ENCODE results near the gene PACRG. TPM values are rescaled to one million over a fixed set of nuclear protein-coding genes. Genes with fewer than 3 reads are reported as not detected.

Gene PACRG
- total RNA-seq, 1 donor from 2014 or later: under 0.01 TPM

DNA sequence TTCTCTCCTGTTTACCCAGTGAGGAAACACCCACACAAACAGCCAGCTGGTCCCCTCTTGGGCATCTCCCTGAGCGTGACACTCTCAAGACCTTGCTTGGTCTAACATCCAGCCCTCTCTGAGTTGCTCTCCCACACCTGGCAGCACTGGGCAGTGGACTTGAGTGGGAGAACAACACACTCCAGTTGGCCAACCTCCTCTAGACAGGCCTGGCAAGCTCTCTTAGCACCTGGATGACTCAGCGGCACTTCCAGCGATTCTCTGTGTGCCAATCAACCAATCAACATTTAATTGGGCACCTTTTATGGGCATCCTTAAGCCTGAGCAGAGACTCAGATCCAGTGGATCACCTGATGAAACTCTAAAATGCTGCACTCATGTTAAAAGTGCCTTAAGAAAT lies 610.2 kb downstream of the PACRG start:
- no peaks in the 10 kb centered on the region for H3K27me3 ChIP-seq (ENCODE audit: control insufficient read depth, insufficient read depth, low read length)
- peak; percentile 70 for DNase-seq (ENCODE audit: low read depth)
- H3K4me3 ChIP-seq (ENCODE audit: low read depth, low read length): no peak overlapping the region
- no peaks in the 10 kb centered on the region for H3K36me3 ChIP-seq (ENCODE audit: control insufficient read depth, insufficient read depth, low read length)
- FAIRE-seq: peak; percentile 75
- TF ChIP-seq, protein P1, sequence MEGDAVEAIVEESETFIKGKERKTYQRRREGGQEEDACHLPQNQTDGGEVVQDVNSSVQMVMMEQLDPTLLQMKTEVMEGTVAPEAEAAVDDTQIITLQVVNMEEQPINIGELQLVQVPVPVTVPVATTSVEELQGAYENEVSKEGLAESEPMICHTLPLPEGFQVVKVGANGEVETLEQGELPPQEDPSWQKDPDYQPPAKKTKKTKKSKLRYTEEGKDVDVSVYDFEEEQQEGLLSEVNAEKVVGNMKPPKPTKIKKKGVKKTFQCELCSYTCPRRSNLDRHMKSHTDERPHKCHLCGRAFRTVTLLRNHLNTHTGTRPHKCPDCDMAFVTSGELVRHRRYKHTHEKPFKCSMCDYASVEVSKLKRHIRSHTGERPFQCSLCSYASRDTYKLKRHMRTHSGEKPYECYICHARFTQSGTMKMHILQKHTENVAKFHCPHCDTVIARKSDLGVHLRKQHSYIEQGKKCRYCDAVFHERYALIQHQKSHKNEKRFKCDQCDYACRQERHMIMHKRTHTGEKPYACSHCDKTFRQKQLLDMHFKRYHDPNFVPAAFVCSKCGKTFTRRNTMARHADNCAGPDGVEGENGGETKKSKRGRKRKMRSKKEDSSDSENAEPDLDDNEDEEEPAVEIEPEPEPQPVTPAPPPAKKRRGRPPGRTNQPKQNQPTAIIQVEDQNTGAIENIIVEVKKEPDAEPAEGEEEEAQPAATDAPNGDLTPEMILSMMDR (IDR thresholded peaks at IDR 0.05; ENCODE audit: insufficient read depth, low read length, severe bottlenecking): no peak

GRCh38 chr6:163338671-163339405 lies 611.1 kb downstream of the PACRG start:
- H3K36me3 ChIP-seq (ENCODE audit: control insufficient read depth, insufficient read depth, low read length): no peaks in the 10 kb centered on the region
- peak; percentile 88 for FAIRE-seq
- TF ChIP-seq, protein P1 (IDR thresholded peaks at IDR 0.05; ENCODE audit: insufficient read depth, low read length, severe bottlenecking): no peak

GRCh38 chr6:163339466-163339865 lies 611.7 kb downstream of the PACRG start:
- Histone ChIP-seq H3K36me3 (ENCODE audit: control insufficient read depth, insufficient read depth, low read length) (no peaks in the 10 kb centered on the region), H3K27me3 (ENCODE audit: control insufficient read depth, insufficient read depth, low read length) (no peaks in the 10 kb centered on the region), H3K4me3 (ENCODE audit: low read depth, low read length) (no peak overlapping the region)
- DNase-seq (ENCODE audit: low read depth): no peak
- no peak for FAIRE-seq
- TF ChIP-seq, protein P1 (IDR thresholded peaks at IDR 0.05; ENCODE audit: insufficient read depth, low read length, severe bottlenecking): no peak

More at GRCh38 chr6:163338671-163339405, 611.1 kb downstream of the PACRG start:
- Histone ChIP-seq H3K4me3 (ENCODE audit: low read depth, low read length) (no peak overlapping the region), H3K27me3 (ENCODE audit: control insufficient read depth, insufficient read depth, low read length) (no peaks in the 10 kb centered on the region)
- DNase-seq (ENCODE audit: low read depth): peak; percentile 9

DNA sequence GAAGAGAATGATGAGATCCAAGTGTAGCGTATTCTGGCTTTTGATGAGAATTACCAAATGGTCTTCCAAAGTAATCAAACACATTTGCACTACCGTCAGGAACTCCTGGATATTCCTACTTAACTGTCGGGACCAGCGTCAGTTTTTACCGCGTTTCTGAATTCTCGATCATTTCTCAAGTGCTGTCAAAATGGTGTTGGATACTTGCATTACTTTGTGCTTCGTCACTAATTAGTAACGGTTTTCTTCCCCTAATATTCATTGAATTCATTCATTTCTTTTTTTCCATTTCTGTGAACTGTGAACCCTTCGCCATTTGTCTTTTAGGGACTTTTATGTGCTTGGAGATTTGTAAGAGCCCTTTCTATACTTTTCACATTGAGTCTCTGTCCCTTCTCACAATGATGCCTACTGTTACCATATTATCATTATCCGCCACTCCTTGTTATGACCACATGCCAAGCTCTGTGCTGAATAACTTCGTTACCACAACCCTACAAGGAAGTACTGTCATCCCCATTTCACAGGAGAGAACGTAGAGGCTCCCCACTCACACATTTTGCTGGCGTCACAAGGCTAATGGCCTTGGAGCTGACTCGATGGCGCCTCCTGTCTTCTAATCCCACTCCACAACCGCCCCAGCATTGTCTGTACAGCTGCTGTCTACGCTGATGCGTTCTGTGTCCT lies 612.6 kb downstream of the PACRG start:
- TF ChIP-seq, protein P1 (IDR thresholded peaks at IDR 0.05; ENCODE audit: insufficient read depth, low read length, severe bottlenecking): no peak
- Histone ChIP-seq H3K4me3 (ENCODE audit: low read depth, low read length) (no peak overlapping the region), H3K36me3 (ENCODE audit: control insufficient read depth, insufficient read depth, low read length) (no peaks in the 10 kb centered on the region), H3K27me3 (ENCODE audit: control insufficient read depth, insufficient read depth, low read length) (no peaks in the 10 kb centered on the region)
- FAIRE-seq: no peak
- DNase-seq (ENCODE audit: low read depth): no peak

DNA sequence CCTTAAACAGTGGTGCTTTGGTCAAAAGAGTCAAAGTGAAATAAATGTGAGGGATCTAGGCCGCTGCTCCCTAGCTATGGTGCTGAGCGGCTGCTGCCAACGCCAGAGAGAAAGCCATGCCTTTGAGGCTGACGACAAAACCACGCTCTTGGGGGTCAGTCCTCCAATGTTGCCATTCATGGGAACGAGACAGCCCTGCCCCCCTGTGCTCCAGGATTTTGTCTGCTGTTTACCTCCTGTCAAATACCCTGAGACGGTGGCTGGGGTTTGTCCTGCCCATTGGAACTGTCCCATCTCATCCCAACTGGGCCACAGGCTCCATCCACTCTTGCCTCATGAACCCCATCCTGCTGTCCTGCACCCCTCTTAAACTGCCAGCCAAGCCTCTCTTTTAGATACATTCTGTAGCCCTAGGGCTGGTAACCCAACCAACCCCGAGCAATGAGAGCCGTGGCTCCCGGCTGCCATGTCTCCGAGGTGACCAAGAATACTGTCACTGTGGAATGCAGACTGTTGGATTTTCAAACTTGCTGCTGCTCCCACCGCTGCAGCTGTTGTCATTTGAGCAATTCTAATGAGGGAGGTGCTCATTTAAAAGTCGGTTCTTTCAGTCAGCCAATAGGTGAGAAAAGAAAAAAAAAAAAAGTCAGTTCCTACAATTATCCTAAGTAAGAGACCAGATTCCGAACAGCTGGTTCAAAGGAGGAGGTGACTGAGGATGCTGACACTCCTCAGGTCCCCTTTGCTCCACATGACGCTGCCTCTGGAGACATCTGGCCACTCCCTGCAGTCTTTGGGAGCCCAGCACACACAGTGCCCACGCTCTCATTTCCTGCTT lies 613.7 kb downstream of the PACRG start:
- H3K36me3 ChIP-seq (ENCODE audit: control insufficient read depth, insufficient read depth, low read length): no peaks in the 10 kb centered on the region
- no peak overlapping the region for H3K4me3 ChIP-seq (ENCODE audit: low read depth, low read length)
- TF ChIP-seq, protein P1 (IDR thresholded peaks at IDR 0.05; ENCODE audit: insufficient read depth, low read length, severe bottlenecking): no peak
- DNase-seq (ENCODE audit: low read depth) (peak; percentile 4), FAIRE-seq (no peak)
- no peaks in the 10 kb centered on the region for H3K27me3 ChIP-seq (ENCODE audit: control insufficient read depth, insufficient read depth, low read length)
